Astrocyte (in vitro differentiated cells and primary cell): Measurements from ENCODE around the gene RIMBP2. TPM values are rescaled to one million over a fixed set of nuclear protein-coding genes. Genes with fewer than 3 reads are reported as not detected.

Experiments used
- DNase-seq: peaks from one replicate; pipeline ENCODE4 v3.0.0-alpha.2; 2010; ENCODE audit warnings: low read depth
- FAIRE-seq: peaks from 2 replicates; lab custom pipeline; 2011; peaks lifted over from hg19 to GRCh38; lab: Jason Lieb, UNC
- H2AFZ ChIP-seq: 2 replicates; pipeline ENCODE4 v1.6.0; 2012; ENCODE audit warnings: low read depth, low read length, inconsistent platforms
- H3K27ac ChIP-seq: 2 replicates; pipeline ENCODE4 v1.5.1; 2011; ENCODE audit warnings: low read depth, low read length, inconsistent platforms
- H3K27me3 ChIP-seq: 2 replicates; pipeline ENCODE4 v1.6.0; 2011; ENCODE audit warnings: low read length, inconsistent platforms; ENCODE audit not compliant: insufficient read depth
- H3K36me3 ChIP-seq: 2 replicates; pipeline ENCODE4 v1.5.1; 2011; ENCODE audit warnings: low read length, inconsistent platforms; ENCODE audit not compliant: insufficient read depth
- H3K4me1 ChIP-seq: 2 replicates; pipeline ENCODE4 v1.5.1; 2011; ENCODE audit warnings: low read length, inconsistent platforms; ENCODE audit not compliant: insufficient read depth
- H3K4me2 ChIP-seq: 2 replicates; pipeline ENCODE4 v1.6.0; 2012; ENCODE audit warnings: low read length, inconsistent platforms
- H3K4me3 ChIP-seq: 2 replicates; pipeline ENCODE4 v1.5.1; 2011; ENCODE audit warnings: low read depth, mild to moderate bottlenecking, low read length, inconsistent platforms; ENCODE audit not compliant: insufficient read depth
- H3K79me2 ChIP-seq: 2 replicates; pipeline ENCODE4 v1.6.0; 2012; ENCODE audit warnings: mild to moderate bottlenecking, low read length, inconsistent platforms; ENCODE audit not compliant: insufficient read depth
- H3K9ac ChIP-seq: 2 replicates; pipeline ENCODE4 v1.6.0; 2012; ENCODE audit warnings: mild to moderate bottlenecking, low read length, inconsistent platforms
- H3K9me3 ChIP-seq: 2 replicates; pipeline ENCODE4 v1.5.1; 2012; ENCODE audit warnings: low read depth, mild to moderate bottlenecking, low read length, inconsistent platforms; ENCODE audit not compliant: insufficient read depth
- H4K20me1 ChIP-seq: 2 replicates; pipeline ENCODE4 v1.6.0; 2012; ENCODE audit warnings: low read length, inconsistent platforms; ENCODE audit not compliant: insufficient read depth
- H3K27ac Mint-ChIP-seq: one replicate; pipeline ENCODE4 v1.8.0; 2021; ENCODE audit warnings: mild to moderate bottlenecking, mixed read lengths; ENCODE audit not compliant: unreplicated experiment
- H3K27me3 Mint-ChIP-seq: one replicate; pipeline ENCODE4 v1.8.0; 2021; ENCODE audit warnings: low read depth, mixed read lengths; ENCODE audit not compliant: unreplicated experiment
- H3K36me3 Mint-ChIP-seq: one replicate; pipeline ENCODE4 v1.8.0; 2021; ENCODE audit warnings: low read depth, mixed read lengths; ENCODE audit not compliant: unreplicated experiment
- H3K4me1 Mint-ChIP-seq: one replicate; pipeline ENCODE4 v1.8.0; 2021; ENCODE audit warnings: low read depth, mixed read lengths; ENCODE audit not compliant: unreplicated experiment
- H3K4me3 Mint-ChIP-seq: one replicate; pipeline ENCODE4 v1.8.0; 2021; ENCODE audit warnings: mild to moderate bottlenecking, moderate library complexity, mixed read lengths; ENCODE audit not compliant: unreplicated experiment
- H3K9me3 Mint-ChIP-seq: one replicate; pipeline ENCODE4 v1.8.0; 2021; ENCODE audit warnings: mild to moderate bottlenecking, mixed read lengths; ENCODE audit not compliant: unreplicated experiment
- EZH2 ChIP-seq: IDR thresholded peaks from 2 replicates; pipeline ENCODE4 v1.6.1; 2012; ENCODE audit warnings: mild to moderate bottlenecking, low read length, inconsistent platforms; ENCODE audit not compliant: insufficient read depth
- total RNA-seq: library from RNA; stranded (reverse); gene quantifications from 2 replicates; pipeline ENCODE4 v1.2.1, GENCODE V29; 2021
- TF ChIP-seq, protein P1 (sequence below): IDR thresholded peaks from 2 replicates; pipeline ENCODE4 v1.5.1; 2011; ENCODE audit warnings: low read depth, mild to moderate bottlenecking, inconsistent platforms, low read length, moderate library complexity; ENCODE audit not compliant: insufficient read depth

The RIMBP2 gene
- total RNA-seq, 1 donor from 2014 or later = 2.2 TPM

DNA sequence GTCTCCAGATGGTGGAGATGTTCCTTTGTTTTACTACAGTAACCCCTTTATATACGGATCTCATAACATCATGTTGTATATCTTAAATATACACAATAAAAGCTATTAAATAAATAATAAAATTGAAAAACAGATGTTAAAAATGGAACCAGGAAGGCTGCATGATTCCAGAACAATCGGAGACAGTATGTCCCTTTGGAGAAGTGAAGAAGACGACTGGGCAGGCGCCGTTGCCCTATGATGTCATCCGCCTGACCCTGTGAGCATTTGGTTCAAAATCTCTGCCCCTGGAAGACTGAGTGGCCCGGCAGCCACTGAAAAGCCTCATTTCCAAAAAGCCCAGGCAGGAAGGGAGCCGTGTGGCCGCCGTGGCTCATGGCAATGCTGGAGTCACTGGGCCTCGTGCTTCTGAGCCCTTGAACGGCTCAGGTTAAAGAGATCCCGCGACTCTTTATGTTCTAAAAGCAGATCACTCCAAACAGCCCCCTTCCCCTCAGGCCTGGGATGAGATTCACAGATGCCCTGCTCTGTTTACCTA is 30.8 kb downstream of the RIMBP2 start:
- H3K27ac ChIP-seq = no peak overlapping the region
- H3K9ac ChIP-seq = no peak overlapping the region
- H3K9me3 Mint-ChIP-seq = peaks cover 8% of the 10 kb centered on the region
- H3K4me3 ChIP-seq = no peak overlapping the region
- H3K4me2 ChIP-seq = no peak overlapping the region
- peaks cover 3% of the 10 kb centered on the region for H3K27me3 Mint-ChIP-seq
- no peaks in the 10 kb centered on the region for H3K4me1 ChIP-seq
- H3K9me3 ChIP-seq = no peaks in the 10 kb centered on the region
- TF ChIP-seq, protein P1, sequence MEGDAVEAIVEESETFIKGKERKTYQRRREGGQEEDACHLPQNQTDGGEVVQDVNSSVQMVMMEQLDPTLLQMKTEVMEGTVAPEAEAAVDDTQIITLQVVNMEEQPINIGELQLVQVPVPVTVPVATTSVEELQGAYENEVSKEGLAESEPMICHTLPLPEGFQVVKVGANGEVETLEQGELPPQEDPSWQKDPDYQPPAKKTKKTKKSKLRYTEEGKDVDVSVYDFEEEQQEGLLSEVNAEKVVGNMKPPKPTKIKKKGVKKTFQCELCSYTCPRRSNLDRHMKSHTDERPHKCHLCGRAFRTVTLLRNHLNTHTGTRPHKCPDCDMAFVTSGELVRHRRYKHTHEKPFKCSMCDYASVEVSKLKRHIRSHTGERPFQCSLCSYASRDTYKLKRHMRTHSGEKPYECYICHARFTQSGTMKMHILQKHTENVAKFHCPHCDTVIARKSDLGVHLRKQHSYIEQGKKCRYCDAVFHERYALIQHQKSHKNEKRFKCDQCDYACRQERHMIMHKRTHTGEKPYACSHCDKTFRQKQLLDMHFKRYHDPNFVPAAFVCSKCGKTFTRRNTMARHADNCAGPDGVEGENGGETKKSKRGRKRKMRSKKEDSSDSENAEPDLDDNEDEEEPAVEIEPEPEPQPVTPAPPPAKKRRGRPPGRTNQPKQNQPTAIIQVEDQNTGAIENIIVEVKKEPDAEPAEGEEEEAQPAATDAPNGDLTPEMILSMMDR = no peak
- H3K27ac Mint-ChIP-seq = no peak overlapping the region
- no peaks in the 10 kb centered on the region for H4K20me1 ChIP-seq
- H3K36me3 Mint-ChIP-seq = no peaks in the 10 kb centered on the region
- DNase-seq (no peak), FAIRE-seq (no peak)
- no peaks in the 10 kb centered on the region for H3K27me3 ChIP-seq
- no peaks in the 10 kb centered on the region for H3K4me1 Mint-ChIP-seq
- no peak overlapping the region for H2AFZ ChIP-seq
- H3K79me2 ChIP-seq = no peaks in the 10 kb centered on the region
- H3K36me3 ChIP-seq = no peaks in the 10 kb centered on the region
- no peak overlapping the region for H3K4me3 Mint-ChIP-seq

DNA sequence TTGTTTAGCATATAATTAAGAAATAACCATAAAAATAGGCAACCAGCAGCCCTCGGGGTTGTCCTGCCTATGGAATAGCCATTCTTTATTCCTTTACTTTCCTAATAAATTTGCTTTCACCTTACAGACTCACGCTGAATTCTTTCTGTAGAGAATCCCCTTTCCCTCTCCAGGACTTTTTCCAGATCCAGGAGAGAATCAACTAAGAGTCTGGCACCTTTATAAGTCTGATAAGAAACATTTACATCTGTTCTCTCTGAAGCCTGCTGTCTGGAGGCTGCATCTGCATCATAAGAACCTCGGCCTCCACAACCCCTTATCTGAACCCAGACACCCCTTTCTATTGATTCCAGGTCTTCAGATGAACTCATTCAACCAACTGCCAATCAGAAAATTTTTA is 32.3 kb downstream of the RIMBP2 start:
- Mint-ChIP-seq H3K27ac (no peak overlapping the region), H3K9me3 (peaks cover 4% of the 10 kb centered on the region), H3K4me1 (no peaks in the 10 kb centered on the region), H3K27me3 (peaks cover 3% of the 10 kb centered on the region), H3K36me3 (no peaks in the 10 kb centered on the region), H3K4me3 (no peak overlapping the region)
- Histone ChIP-seq H3K9ac (no peak overlapping the region), H3K4me1 (no peaks in the 10 kb centered on the region), H4K20me1 (no peaks in the 10 kb centered on the region), H3K4me2 (no peak overlapping the region), H3K4me3 (no peak overlapping the region), H3K27me3 (no peaks in the 10 kb centered on the region), H3K27ac (no peak overlapping the region), H3K79me2 (no peaks in the 10 kb centered on the region), H2AFZ (no peak overlapping the region), H3K36me3 (no peaks in the 10 kb centered on the region), H3K9me3 (no peaks in the 10 kb centered on the region)
- no peak for TF ChIP-seq EZH2
- TF ChIP-seq, protein P1 = no peak
- FAIRE-seq (no peak), DNase-seq (no peak)

DNA sequence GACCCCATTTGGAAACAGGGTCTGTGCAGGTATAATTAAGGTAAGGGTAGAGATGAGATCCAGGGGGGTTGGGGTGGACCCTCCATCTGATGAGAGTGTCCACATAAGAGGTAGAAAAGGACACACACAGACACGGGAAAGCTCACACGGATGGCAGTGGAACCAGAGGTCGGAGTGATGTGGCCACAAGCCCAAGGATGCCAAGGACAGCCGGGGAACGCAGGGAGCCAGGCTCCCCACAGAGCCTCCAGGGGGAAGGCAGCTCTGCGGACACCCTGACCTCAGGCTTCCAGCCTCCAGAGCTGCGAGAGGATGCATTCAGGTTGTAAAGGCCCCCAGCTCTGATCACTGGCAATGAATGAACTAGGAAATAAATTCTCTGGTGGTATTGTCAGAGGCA is 33.0 kb downstream of the RIMBP2 start:
- Histone ChIP-seq H3K4me1 (no peaks in the 10 kb centered on the region), H3K27me3 (no peaks in the 10 kb centered on the region), H2AFZ (no peak overlapping the region), H3K79me2 (no peaks in the 10 kb centered on the region), H3K9ac (no peak overlapping the region), H4K20me1 (no peaks in the 10 kb centered on the region), H3K4me2 (no peak overlapping the region), H3K36me3 (no peaks in the 10 kb centered on the region), H3K4me3 (no peak overlapping the region), H3K9me3 (no peaks in the 10 kb centered on the region), H3K27ac (no peak overlapping the region)
- H3K27me3 Mint-ChIP-seq = peaks cover 3% of the 10 kb centered on the region
- no peak for FAIRE-seq
- no peak overlapping the region for H3K27ac Mint-ChIP-seq
- no peaks in the 10 kb centered on the region for H3K4me1 Mint-ChIP-seq
- DNase-seq = no peak
- H3K36me3 Mint-ChIP-seq = no peaks in the 10 kb centered on the region
- TF ChIP-seq, protein P1 = no peak
- no peak for TF ChIP-seq EZH2
- H3K9me3 Mint-ChIP-seq = peaks cover 4% of the 10 kb centered on the region
- H3K4me3 Mint-ChIP-seq = no peak overlapping the region
